ENCODE results near the gene VAT1L.

VAT1L gene

GRCh38 chr16:78002915-78003538, 214.7 kb downstream of the VAT1L start:
- no peak overlapping the region for H3K27ac ChIP-seq
- in situ Hi-C loops (cut with HindIII; ENCODE audit: low pct_ligation_motif_present, low sequenced_read_pairs) = no loop called here
- peak; percentile 85 for DNase-seq
- H3K36me3 ChIP-seq (replicated peaks) = no peaks in the 10 kb centered on the region
- TF ChIP-seq, protein P1, sequence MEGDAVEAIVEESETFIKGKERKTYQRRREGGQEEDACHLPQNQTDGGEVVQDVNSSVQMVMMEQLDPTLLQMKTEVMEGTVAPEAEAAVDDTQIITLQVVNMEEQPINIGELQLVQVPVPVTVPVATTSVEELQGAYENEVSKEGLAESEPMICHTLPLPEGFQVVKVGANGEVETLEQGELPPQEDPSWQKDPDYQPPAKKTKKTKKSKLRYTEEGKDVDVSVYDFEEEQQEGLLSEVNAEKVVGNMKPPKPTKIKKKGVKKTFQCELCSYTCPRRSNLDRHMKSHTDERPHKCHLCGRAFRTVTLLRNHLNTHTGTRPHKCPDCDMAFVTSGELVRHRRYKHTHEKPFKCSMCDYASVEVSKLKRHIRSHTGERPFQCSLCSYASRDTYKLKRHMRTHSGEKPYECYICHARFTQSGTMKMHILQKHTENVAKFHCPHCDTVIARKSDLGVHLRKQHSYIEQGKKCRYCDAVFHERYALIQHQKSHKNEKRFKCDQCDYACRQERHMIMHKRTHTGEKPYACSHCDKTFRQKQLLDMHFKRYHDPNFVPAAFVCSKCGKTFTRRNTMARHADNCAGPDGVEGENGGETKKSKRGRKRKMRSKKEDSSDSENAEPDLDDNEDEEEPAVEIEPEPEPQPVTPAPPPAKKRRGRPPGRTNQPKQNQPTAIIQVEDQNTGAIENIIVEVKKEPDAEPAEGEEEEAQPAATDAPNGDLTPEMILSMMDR (IDR thresholded peaks at IDR 0.05; ENCODE audit: low read depth, low read length, missing control alignments) = peak; percentile 92
- H3K27me3 ChIP-seq (replicated peaks) = no peaks in the 10 kb centered on the region
- no peak overlapping the region for H3K4me3 ChIP-seq (ENCODE audit: low read depth, low read length)

GRCh38 chr16:78004517-78004916, 216.2 kb downstream of the VAT1L start:
- in situ Hi-C loops (cut with HindIII; ENCODE audit: low pct_ligation_motif_present, low sequenced_read_pairs) = no loop called here
- H3K4me3 ChIP-seq (ENCODE audit: low read depth, low read length) = no peak overlapping the region
- TF ChIP-seq, protein P1 (IDR thresholded peaks at IDR 0.05; ENCODE audit: low read depth, low read length, missing control alignments) = no peak
- no peak overlapping the region for H3K27ac ChIP-seq
- no peak for DNase-seq
- no peaks in the 10 kb centered on the region for H3K36me3 ChIP-seq (replicated peaks)
- H3K27me3 ChIP-seq (replicated peaks) = no peaks in the 10 kb centered on the region

DNA sequence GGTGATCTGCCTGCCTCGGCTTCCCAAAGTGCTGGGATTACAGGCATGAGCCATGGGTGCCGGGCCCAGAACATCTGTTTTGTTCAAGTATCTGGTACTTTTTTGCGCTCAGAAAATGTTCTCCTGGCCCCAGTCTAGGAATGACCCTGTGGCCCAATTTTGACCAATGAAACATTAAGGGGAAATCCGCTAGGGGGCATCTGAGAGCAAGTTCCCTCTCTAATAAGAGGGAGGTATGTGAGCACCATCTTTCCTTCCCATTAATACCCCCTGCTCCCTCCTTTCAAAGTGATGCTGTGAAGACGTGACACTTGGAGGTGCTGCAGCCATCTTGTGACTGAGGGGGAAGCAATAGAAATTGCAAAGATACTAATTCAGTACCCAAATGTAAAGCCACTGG, 217.5 kb downstream of the VAT1L start:
- no peaks in the 10 kb centered on the region for H3K27me3 ChIP-seq (replicated peaks)
- H3K36me3 ChIP-seq (replicated peaks) = no peaks in the 10 kb centered on the region
- in situ Hi-C loops (cut with HindIII; ENCODE audit: low pct_ligation_motif_present, low sequenced_read_pairs) = no loop called here
- H3K27ac ChIP-seq = no peak overlapping the region
- H3K4me3 ChIP-seq (ENCODE audit: low read depth, low read length) = no peak overlapping the region
- DNase-seq = no peak
- TF ChIP-seq, protein P1 (IDR thresholded peaks at IDR 0.05; ENCODE audit: low read depth, low read length, missing control alignments) = peak; percentile 8

GRCh38 chr16:78007121-78007520, 218.8 kb downstream of the VAT1L start:
- H3K36me3 ChIP-seq (replicated peaks) = no peaks in the 10 kb centered on the region
- H3K27me3 ChIP-seq (replicated peaks) = no peaks in the 10 kb centered on the region
- no peak overlapping the region for H3K27ac ChIP-seq
- in situ Hi-C loops (cut with HindIII; ENCODE audit: low pct_ligation_motif_present, low sequenced_read_pairs) = no loop called here
- no peak for DNase-seq
- TF ChIP-seq, protein P1 (IDR thresholded peaks at IDR 0.05; ENCODE audit: low read depth, low read length, missing control alignments) = no peak
- no peak overlapping the region for H3K4me3 ChIP-seq (ENCODE audit: low read depth, low read length)

GRCh38 chr16:78022347-78023060, 234.1 kb downstream of the VAT1L start, which contains the start of gene CLEC3A:
Gene CLEC3A (plus strand): TSS chr16:78022548. CDS start chr16:78022627, 79 bp downstream.
- TF ChIP-seq, protein P1 (IDR thresholded peaks at IDR 0.05; ENCODE audit: low read depth, low read length, missing control alignments) = no peak
- H3K36me3 ChIP-seq (replicated peaks) = no peaks in the 10 kb centered on the region
- no peaks in the 10 kb centered on the region for H3K27me3 ChIP-seq (replicated peaks)
- no peak within 1 kb of the TSS for H3K27ac ChIP-seq
- H3K4me3 ChIP-seq (ENCODE audit: low read depth, low read length) = no peak within 1 kb of the TSS
- no peak for DNase-seq
- in situ Hi-C loops (cut with HindIII; ENCODE audit: low pct_ligation_motif_present, low sequenced_read_pairs) = no loop called here

All from brain microvascular endothelial cell (primary cell).